Body of pancreas (tissue), 4 donors: ENCODE results near the gene GLYATL1B.

ENCODE experiments used
- POLR2A ChIP-seq, 3 donors: fragments of 450-650 bp; IDR thresholded peaks; one replicate each; pipeline ENCODE4 v1.6.1; 2016; ENCODE audit warnings: antibody characterized with exemption in 3 of 3, mild to moderate bottlenecking in 2 of 3
- TF ChIP-seq, protein P1 (sequence below), 7 experiments: fragments of 450-650 bp in 4 of 7; fragments of 200-600 bp in 3 of 7; sonication (generic) in 3 of 7; IDR thresholded peaks; one replicate each; pipeline ENCODE4 v1.5.1; 2016 to 2019; ENCODE audit warnings: antibody characterized with exemption in 7 of 7

DNA sequence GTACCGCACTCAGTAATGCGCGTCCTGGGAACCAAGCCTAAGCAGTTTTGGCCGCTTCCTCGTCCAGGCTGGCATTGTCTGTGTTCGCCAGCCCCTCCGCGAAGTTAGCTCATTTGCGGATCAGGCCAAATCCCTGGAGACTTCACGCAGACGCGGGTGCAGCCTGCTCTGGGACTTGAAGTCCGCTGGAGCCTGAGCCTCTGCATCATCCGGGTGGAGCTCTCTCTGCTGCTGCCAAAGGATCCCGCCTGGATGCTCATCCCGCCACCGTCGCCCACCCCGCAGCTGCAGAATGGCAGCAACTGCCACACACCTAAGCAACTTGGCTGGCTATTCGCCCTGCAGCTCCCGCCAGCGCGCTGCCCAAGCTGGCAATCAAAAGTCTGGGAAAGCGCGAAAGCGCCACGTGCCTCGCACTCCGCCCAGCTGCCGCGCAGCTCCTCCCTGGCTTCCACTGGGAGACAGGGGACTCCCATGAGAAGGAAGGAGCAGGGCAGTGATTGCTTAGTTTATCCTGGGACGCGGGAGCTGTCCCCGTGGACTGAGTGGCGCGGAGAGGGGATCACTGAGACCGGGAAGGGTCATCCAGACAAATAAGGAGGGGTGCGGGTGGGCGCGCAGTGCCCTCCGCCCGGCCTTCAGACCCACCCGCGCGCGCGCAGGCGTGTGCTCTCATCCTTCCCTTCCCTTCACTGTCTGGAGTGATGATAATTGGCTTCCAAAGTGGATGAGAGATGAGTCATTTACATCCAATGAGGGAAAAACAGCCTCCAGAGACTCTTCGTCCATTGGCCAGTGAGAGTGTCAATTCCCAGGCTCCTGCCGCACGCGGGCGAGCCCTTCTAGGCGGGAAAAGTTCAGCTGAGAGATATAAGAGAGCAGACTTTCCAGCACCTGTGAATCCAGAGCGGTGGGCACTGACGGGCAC, 23.2 kb upstream of the GLYATL1B start:
- no peak for TF ChIP-seq POLR2A (IDR thresholded peaks at IDR 0.05)
- TF ChIP-seq, protein P1, sequence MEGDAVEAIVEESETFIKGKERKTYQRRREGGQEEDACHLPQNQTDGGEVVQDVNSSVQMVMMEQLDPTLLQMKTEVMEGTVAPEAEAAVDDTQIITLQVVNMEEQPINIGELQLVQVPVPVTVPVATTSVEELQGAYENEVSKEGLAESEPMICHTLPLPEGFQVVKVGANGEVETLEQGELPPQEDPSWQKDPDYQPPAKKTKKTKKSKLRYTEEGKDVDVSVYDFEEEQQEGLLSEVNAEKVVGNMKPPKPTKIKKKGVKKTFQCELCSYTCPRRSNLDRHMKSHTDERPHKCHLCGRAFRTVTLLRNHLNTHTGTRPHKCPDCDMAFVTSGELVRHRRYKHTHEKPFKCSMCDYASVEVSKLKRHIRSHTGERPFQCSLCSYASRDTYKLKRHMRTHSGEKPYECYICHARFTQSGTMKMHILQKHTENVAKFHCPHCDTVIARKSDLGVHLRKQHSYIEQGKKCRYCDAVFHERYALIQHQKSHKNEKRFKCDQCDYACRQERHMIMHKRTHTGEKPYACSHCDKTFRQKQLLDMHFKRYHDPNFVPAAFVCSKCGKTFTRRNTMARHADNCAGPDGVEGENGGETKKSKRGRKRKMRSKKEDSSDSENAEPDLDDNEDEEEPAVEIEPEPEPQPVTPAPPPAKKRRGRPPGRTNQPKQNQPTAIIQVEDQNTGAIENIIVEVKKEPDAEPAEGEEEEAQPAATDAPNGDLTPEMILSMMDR (IDR thresholded peaks at IDR 0.05) = no peak
